ENCODE data around the gene ACY1. TPM values are rescaled to one million over a fixed set of nuclear protein-coding genes. Genes with fewer than 3 reads are reported as not detected.
"Not testable (repeated sequence)": the region's sequence is repeated elsewhere in the genome, so short reads cannot be mapped to it uniquely, and the experiment has no call there.

The ACY1 gene
- total RNA-seq, 1 experiment from 2014 or later: 50.3 TPM

DNA sequence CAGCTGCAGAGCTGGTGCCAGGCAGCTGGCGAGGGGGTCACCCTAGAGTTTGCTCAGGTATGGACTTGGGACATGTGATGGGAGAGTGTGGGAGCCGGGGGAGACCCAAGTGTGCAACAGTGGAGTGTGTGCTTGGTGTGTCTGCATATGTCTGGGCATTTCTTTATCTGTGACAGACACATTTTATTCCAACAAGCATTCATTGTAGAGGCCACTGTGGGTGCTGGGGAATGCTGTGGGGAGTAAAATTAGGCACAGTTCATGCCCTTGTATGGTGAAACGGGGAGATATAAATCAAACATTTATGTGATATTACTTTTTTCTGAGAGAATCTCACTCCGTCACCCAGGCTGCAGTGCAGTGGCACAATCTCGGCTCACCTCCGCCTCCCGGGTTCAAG is 4.2 kb downstream of the ACY1 start:
- Histone ChIP-seq H3K27me3 (ENCODE audit: control insufficient read depth, insufficient read depth, low read length) (no peaks in the 10 kb centered on the region), H3K36me3 (ENCODE audit: control insufficient read depth, insufficient read depth, low read length) (no peaks in the 10 kb centered on the region), H3K9me3 (ENCODE audit: control insufficient read depth, insufficient read depth, low read depth, low read length) (no peaks in the 10 kb centered on the region), H3K27ac (ENCODE audit: low read length) (no peak overlapping the region), H3K4me1 (ENCODE audit: control insufficient read depth, insufficient read depth, low read length) (peaks cover 3% of the 10 kb centered on the region; the same call in 1 of the 2 replicates), H3K4me3 (ENCODE audit: low read depth in 2 of 2, low read length in 2 of 2) (no peak overlapping the region)
- no peak for ATAC-seq
- no TSS peak for BruUV-seq (replicated peaks)
- TF ChIP-seq SIN3A (IDR thresholded peaks at IDR 0.05; ENCODE audit: borderline replicate concordance, insufficient read depth, low read depth, low read length) (no peak), POLR2AphosphoS5 (IDR thresholded peaks at IDR 0.05; ENCODE audit: low read depth, low read length) (no peak), TCF7L2 (IDR thresholded peaks at IDR 0.05; ENCODE audit: low read depth, low read length) (no peak)
- TF ChIP-seq, protein P1, sequence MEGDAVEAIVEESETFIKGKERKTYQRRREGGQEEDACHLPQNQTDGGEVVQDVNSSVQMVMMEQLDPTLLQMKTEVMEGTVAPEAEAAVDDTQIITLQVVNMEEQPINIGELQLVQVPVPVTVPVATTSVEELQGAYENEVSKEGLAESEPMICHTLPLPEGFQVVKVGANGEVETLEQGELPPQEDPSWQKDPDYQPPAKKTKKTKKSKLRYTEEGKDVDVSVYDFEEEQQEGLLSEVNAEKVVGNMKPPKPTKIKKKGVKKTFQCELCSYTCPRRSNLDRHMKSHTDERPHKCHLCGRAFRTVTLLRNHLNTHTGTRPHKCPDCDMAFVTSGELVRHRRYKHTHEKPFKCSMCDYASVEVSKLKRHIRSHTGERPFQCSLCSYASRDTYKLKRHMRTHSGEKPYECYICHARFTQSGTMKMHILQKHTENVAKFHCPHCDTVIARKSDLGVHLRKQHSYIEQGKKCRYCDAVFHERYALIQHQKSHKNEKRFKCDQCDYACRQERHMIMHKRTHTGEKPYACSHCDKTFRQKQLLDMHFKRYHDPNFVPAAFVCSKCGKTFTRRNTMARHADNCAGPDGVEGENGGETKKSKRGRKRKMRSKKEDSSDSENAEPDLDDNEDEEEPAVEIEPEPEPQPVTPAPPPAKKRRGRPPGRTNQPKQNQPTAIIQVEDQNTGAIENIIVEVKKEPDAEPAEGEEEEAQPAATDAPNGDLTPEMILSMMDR (IDR thresholded peaks at IDR 0.05): no peak
- TF ChIP-seq, protein P2, sequence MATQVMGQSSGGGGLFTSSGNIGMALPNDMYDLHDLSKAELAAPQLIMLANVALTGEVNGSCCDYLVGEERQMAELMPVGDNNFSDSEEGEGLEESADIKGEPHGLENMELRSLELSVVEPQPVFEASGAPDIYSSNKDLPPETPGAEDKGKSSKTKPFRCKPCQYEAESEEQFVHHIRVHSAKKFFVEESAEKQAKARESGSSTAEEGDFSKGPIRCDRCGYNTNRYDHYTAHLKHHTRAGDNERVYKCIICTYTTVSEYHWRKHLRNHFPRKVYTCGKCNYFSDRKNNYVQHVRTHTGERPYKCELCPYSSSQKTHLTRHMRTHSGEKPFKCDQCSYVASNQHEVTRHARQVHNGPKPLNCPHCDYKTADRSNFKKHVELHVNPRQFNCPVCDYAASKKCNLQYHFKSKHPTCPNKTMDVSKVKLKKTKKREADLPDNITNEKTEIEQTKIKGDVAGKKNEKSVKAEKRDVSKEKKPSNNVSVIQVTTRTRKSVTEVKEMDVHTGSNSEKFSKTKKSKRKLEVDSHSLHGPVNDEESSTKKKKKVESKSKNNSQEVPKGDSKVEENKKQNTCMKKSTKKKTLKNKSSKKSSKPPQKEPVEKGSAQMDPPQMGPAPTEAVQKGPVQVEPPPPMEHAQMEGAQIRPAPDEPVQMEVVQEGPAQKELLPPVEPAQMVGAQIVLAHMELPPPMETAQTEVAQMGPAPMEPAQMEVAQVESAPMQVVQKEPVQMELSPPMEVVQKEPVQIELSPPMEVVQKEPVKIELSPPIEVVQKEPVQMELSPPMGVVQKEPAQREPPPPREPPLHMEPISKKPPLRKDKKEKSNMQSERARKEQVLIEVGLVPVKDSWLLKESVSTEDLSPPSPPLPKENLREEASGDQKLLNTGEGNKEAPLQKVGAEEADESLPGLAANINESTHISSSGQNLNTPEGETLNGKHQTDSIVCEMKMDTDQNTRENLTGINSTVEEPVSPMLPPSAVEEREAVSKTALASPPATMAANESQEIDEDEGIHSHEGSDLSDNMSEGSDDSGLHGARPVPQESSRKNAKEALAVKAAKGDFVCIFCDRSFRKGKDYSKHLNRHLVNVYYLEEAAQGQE (IDR thresholded peaks at IDR 0.05; ENCODE audit: insufficient read depth in 1 of 2, low read depth in 2 of 2, low read length in 1 of 2): no peak
- in situ Hi-C loops (cut with HindIII; ENCODE audit: low pct_unique_long_range_greater_than_20kb, low sequenced_read_pairs) (no loop called here), intact Hi-C loops (cut with micrococcal nuclease; ENCODE audit: unreplicated experiment) (no loop called here)
- ChIA-PET CTCF (no interaction called here), POLR2A (no interaction called here)
- no peak for DNase-seq (ENCODE audit: low read depth, low spot score)

- DNase-seq (ENCODE audit: low read depth, low spot score): no peak
- Histone ChIP-seq H3K4me3 (ENCODE audit: low read depth in 2 of 2, low read length in 2 of 2) (no peak overlapping the region), H3K9me3 (ENCODE audit: control insufficient read depth, insufficient read depth, low read depth, low read length) (no peaks in the 10 kb centered on the region), H3K27ac (ENCODE audit: low read length) (no peak overlapping the region), H3K36me3 (ENCODE audit: control insufficient read depth, insufficient read depth, low read length) (no peaks in the 10 kb centered on the region), H3K4me1 (ENCODE audit: control insufficient read depth, insufficient read depth, low read length) (peaks cover 6% of the 10 kb centered on the region), H3K27me3 (ENCODE audit: control insufficient read depth, insufficient read depth, low read length) (no peaks in the 10 kb centered on the region)
- CTCF ChIA-PET: no interaction called here
- TF ChIP-seq, protein P2 (IDR thresholded peaks at IDR 0.05; ENCODE audit: insufficient read depth in 1 of 2, low read depth in 2 of 2, low read length in 1 of 2): no peak
- no peak for TF ChIP-seq POLR2AphosphoS5 (IDR thresholded peaks at IDR 0.05; ENCODE audit: low read depth, low read length)
- no peak for TF ChIP-seq SIN3A (IDR thresholded peaks at IDR 0.05; ENCODE audit: borderline replicate concordance, insufficient read depth, low read depth, low read length)
- TF ChIP-seq, protein P1 (IDR thresholded peaks at IDR 0.05): no peak
- TF ChIP-seq TCF7L2 (IDR thresholded peaks at IDR 0.05; ENCODE audit: low read depth, low read length): no peak
- intact Hi-C loops (cut with micrococcal nuclease; ENCODE audit: unreplicated experiment) (no loop called here), in situ Hi-C loops (cut with HindIII; ENCODE audit: low pct_unique_long_range_greater_than_20kb, low sequenced_read_pairs) (no loop called here)
- POLR2A ChIA-PET: no interaction called here
- ATAC-seq: no peak
- no TSS peak for BruUV-seq (replicated peaks)
Observed at GRCh38 chr3:51988286-51989146, 5.2 kb downstream of the ACY1 start.

DNA sequence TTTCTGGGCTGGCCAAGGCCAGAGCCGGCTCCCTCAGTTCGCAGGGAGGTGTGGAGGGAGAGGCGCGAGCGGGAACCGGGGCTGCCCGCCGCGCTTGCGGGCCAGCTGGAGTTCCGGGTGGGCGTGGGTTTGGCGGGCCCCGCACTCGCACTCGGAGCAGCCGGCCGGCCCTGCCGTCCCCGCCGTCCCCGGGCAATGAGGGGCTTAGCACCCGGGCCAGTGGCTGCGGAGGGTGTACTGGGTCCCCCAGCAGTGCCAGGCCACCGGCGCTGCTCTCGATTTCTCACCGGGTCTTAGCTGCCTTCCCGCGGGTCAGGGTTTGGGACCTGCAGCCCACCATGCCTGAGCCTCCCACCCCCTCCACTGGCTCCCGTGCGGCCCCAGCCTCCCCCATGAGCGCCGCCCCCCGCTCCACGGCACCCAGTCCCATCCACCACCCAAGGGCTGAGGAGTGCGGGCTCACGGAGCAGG is 7.2 kb downstream of the ACY1 start:
- H3K4me1 ChIP-seq (ENCODE audit: control insufficient read depth, insufficient read depth, low read length): peaks cover 13% of the 10 kb centered on the region
- BruUV-seq (replicated peaks); CTCF ChIA-PET; in situ Hi-C loops (cut with HindIII; ENCODE audit: low pct_unique_long_range_greater_than_20kb, low sequenced_read_pairs); DNase-seq (ENCODE audit: low read depth, low spot score); ATAC-seq; POLR2A ChIA-PET; H3K27me3 ChIP-seq (ENCODE audit: control insufficient read depth, insufficient read depth, low read length); H3K9me3 ChIP-seq (ENCODE audit: control insufficient read depth, insufficient read depth, low read depth, low read length); H3K27ac ChIP-seq (ENCODE audit: low read length); intact Hi-C loops (cut with micrococcal nuclease; ENCODE audit: unreplicated experiment); H3K4me3 ChIP-seq (ENCODE audit: low read depth in 2 of 2, low read length in 2 of 2): not testable (repeated sequence)
- peaks cover 13% of the 10 kb centered on the region for H3K36me3 ChIP-seq (ENCODE audit: control insufficient read depth, insufficient read depth, low read length)

All from Panc1 (cell line).